Activated T-cell treated with anti-CD3 and anti-CD28 coated beads for 48 hours (primary cell): ENCODE measurements around the gene CORO2B.
"Not testable (repeated sequence)": the region's sequence is repeated elsewhere in the genome, so short reads cannot be mapped to it uniquely, and the experiment has no call there.

Source experiments
- DNase-seq: peaks from one replicate; pipeline ENCODE4 v3.0.0-alpha.2; 2020; ENCODE audit warnings: low read depth

CORO2B gene

GRCh38 chr15:68677996-68678395 is 99.2 kb downstream of the CORO2B start:
- DNase-seq, result no peak

DNA sequence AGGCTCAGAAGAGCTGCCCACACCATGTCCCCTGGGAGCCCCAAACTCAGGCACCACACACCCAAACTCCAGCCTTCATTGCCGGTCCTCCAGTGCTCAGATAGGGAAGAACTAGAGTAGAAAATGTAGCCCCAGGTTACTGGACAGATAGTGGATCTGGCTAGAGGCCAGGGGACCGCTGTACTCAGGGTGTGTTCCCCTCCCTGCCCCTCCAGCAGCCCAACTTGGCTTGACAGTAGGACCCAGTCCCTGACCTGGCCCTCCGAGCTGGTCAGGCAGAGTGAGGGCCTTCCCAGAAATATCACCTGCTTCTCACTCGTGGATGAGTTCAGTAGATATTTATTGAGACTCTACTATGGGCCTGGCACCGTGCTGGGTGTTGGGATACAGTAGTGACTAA is 100.0 kb downstream of the CORO2B start:
- DNase-seq, result no peak

DNA sequence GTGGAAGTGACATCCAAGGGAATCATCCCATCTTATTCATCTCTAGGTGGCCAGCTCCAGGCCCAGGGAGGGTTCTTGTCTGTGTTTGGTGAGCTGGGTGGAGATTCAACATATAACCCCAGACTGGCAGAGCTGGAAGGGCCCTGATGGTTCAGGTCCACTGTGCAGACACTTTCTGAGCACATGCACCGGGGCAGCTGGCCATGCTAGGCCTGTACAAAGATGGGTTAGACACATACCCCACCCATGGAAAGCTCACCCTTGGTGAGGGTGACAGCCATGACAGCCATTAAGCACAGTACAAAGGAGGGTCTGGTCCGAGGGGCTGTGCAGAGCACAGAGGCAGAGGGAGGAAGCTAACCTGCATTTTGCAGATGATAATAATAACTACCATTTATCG is 100.4 kb downstream of the CORO2B start:
- no peak for DNase-seq

- no peak for DNase-seq
Measured at GRCh38 chr15:68679961-68680371, 101.2 kb downstream of the CORO2B start.

DNA sequence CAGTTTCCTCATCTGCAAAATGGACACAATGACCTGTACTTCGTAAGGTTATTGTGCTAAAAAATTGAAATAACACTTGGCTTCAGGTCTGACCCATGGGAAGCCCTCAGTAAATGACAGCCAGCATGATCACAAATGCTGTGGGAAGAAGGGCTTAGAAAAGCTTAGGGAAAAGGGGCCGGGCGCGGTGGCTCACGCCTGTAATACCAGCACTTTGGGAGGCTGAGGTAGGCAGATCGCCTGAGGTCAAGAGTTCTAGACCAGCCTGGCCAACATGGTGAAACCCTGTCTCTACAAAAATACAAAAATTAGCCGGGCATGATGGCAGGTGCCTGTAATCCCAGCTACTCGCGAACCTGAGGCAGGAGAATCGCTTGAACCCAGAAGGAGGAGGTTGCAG is 102.0 kb downstream of the CORO2B start:
- not testable (repeated sequence) for DNase-seq

GRCh38 chr15:68681836-68682235 is 103.0 kb downstream of the CORO2B start:
- DNase-seq, result no peak

- DNase-seq, result no peak
Measured at GRCh38 chr15:68682330-68682729, 103.5 kb downstream of the CORO2B start.

DNA sequence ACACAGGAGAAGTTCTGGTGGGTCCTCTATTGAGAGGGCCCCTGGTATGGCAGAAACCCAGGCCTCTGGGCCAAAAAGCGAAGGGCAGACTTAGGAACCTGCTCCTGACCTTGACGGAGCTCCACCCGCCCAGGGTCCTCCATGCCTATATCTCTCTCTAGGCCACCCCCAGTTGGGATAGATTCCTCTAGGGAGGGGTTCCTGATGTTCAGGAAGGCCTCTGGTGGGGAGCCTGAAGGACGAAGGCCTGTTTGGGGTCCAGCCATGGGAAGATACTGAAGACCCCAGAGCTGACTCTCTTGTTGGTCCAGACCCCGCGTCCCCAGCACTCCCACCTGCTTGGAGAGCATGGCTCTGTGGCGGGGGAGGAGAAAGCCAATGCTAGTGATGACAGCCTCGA is 104.2 kb downstream of the CORO2B start:
- DNase-seq, result no peak

DNA sequence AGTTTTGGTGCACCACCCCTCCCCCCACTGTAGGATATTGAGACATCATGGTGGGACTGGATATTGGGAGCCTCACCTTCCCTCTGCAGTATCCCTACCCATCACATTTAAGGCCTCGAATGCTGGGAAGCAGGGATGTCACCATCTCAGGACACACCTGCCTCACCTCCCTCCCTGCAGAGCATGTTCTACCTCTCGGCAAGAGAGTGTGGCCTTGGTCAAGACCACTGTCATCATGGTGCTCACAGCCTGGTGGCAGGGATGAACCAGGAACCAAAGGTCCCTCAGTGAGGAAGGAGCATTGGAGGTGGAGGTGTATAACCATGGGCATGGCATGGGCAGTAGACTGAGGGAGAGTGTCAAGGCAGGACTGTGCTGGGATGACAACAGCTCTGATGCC is 104.8 kb downstream of the CORO2B start:
- no peak for DNase-seq

GRCh38 chr15:68684476-68684875 is 105.7 kb downstream of the CORO2B start:
- no peak for DNase-seq

GRCh38 chr15:68687136-68687735 is 108.4 kb downstream of the CORO2B start:
- DNase-seq, result no peak

DNA sequence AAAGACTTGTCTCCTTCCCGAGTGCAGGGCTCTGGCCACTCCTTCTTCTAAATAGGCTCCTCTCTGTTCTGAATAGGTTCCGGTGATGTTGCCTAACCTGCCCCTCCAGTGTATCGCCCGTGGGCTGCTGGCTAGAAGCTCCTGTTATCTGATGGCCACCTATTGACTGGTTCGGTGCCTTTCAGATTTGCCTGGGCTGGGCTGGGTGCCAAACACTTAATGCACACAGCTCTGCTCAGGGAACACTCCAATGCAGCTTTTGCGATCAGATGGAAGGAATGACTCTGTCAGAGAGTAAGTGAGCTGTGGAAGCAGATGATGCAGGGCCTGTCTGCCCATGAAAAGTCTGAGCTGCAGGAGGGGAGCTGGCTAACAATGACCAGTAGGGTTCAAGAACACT is 112.9 kb downstream of the CORO2B start:
- no peak for DNase-seq

GRCh38 chr15:68693071-68693470 is 114.3 kb downstream of the CORO2B start:
- DNase-seq, result no peak

DNA sequence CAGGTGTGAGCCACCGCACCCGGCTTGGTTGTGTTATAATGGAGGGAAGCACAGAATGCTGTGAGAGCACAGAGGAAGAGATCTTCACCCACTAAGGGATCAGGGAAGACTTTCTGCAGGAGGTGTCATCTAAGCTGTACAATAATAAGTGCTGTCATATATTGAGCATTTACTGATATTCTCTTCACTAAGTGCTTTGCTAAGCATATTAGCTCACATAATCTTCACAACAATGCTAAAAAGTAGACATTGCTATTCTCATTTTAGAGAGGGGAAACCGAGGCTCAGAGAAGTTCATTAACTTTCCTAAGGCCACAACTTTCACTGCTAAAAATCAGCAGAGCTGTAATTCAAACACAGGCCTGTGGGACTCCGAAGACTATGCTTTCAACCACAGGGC is 115.3 kb downstream of the CORO2B start:
- DNase-seq, result no peak

DNA sequence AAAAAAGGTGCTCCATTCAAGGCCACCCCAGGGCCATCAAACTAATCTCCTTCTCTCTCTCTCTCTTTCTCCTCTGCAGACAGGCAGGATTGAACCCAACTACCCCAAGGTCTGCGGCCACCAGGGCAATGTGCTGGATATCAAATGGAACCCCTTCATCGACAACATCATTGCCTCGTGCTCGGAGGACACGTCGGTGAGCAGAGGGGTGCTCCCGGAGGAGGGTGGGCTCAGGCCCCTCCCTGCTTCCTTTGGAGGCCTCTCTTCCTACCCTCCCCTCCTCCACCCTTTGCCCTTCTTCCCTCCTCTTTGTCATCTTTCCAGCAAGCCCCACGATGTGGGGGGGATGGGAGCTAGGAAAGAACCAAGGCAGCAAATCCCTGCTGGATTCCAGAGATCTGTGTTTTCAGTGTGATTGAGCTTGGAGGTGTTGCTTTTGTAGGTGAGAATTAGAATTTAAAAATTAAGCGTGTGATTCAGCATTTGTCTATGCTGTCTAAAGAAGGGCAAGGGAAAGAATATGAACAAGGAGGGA is 116.3 kb downstream of the CORO2B start:
- no peak for DNase-seq

DNA sequence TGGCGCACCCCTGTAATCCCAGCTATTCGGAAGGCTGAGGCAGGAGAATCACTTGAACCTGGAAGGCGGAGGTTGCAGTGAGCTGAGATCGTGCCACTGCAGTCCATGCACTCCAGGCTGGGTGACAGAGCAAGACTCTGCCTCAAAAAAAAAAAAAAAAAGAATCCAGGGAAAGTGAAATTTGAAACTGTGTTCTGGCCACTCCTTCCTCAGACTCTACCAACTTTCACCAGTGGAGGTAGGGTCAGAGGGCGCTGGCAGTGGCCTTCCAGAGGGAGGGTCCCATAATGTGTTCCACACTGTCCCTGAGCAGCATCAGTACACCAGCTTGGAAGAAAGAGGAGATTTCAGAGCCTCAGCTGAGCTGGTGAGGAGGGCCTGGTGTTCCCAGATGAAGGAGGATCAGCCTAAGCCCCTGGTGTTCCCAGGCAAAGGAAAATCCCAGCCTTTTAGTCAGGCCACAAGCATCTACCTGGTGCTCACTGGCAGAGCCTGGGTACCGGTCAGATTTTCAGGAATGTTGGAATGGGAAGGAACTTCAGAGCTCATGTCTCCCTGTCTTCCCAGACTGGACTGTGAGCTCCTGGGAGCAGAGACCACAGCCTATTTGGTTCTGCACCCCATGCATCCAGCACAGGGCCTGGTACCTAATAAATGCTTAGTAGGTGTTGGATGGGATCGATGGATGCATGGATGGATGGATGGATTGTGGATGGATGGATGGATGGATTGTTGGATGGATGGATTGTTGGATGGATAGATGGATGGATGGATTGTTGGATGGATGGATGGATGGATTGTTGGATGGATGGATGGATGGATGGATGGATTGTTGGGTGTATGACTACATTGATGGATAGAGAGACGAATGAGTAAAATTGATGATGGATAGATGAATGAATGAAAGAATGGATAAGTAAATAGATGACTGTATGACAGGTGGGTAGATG is 117.9 kb downstream of the CORO2B start:
- no peak for DNase-seq

DNA sequence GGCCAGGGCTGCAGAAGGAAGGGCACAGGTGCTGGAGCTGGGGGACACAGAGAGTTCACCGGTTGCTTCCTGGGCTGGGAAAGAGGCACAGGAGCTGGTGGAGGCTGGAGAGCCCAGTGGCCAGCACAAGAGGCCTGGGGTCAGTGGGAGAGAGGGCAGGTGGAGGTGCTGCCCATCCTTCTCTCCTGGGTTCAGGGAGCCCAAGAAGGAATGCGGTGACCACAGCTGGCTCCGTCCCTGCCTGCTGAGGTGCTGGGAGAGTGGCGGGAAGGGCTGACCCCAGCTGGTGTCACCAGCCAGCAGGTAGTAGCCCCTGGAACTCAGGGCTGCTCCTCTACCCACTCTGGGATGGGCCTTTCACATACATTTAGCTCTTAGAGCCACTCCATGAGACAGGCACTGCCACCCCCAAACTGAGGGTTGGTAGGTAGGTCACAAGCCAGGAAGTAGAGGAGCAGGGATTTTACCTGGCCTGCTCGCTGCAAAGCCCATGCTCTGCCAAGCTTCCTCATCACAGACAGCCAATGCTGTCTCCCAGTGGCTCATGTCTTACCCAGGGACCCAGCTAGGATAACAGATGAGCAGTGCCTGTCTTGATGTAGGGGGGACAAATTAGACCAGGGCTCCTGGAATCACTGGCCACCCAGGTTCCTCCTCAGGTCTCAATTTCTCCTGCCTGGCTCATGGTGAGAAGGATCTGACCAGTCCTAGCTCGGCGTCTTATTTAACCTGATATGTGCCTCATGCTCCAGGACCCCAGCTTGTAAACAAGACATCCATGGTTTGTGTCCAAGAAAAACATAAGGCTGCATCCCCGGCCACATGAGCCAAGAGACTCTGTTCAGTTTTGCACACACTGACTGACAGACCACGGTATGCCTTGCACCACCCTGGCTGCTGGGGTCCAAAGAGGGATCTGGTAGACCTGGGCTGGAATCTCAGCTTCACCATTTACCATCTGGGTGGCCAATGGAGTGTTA is 119.2 kb downstream of the CORO2B start:
- no peak for DNase-seq

DNA sequence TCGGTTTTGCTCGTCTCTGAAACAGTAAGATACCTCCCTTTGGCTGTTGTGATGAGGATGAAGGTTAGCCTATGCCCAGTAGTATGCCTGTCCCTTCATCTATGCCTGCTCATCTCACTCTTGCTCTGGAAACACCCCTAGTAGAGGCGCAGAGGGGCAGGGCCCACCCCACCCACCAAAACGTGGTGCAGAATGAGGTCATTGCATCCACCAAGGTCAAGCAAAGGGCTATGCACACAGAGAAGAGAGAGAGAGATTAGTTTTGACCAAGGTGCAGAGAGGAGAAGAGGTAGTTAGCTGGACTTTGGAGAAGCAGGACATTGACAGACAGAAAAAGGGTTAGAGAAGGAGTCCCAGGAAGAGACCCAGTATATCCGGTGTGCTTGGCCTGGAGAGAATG is 119.9 kb downstream of the CORO2B start:
- no peak for DNase-seq

- no peak for DNase-seq
Measured at GRCh38 chr15:68699124-68699880, 120.5 kb downstream of the CORO2B start.

DNA sequence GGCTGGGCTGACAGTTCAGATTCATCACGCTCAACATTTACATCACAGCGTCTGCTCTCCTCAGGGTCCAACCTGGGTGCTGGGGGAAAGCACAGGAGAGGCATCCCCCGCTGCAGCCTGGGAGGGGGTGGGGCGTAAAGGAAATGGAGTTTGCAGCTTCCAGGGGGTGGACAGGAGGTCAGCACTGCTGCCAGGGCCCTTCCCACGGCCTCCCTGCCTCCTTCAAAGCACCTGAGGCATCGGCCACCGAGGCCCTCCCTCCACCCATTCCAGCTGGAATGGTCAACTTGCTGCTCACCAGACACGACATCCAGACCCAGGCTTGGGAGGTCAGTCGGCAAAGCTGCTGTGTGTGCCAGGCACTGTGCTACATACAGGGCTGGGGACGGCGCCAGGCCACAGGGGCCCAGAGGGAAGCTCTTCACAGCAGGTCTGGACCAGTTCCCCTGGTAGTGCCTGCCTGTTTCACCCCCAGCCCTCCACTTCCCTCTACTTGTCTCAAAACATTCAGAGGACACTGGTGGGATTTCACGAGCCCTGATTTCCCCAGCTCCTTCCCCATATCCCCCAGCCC is 121.2 kb downstream of the CORO2B start:
- no peak for DNase-seq
